ENCODE data around the gene MTHFD1.
"Not testable (repeated sequence)": the region's sequence is repeated elsewhere in the genome, so short reads cannot be mapped to it uniquely, and the experiment has no call there.

Gene MTHFD1

GRCh38 chr14:64387782-64388532, at the start of gene MTHFD1:
TSS of gene MTHFD1 (plus strand) at chr14:64388353. CDS start at chr14:64388428, 75 bp downstream.
- peak; percentile 97 for DNase-seq (ENCODE audit: low read depth, low spot score)

- peak; percentile 98 for DNase-seq (ENCODE audit: low read depth, low spot score)
These were observed 49.4 kb upstream of the MTHFD1 start for GRCh38 chr14:64338616-64339316.

GRCh38 chr14:64340560-64341196, 47.5 kb upstream of the MTHFD1 start:
- DNase-seq (ENCODE audit: low read depth, low spot score) = no peak

- no peak for DNase-seq (ENCODE audit: low read depth, low spot score)
These were observed 40.4 kb upstream of the MTHFD1 start for GRCh38 chr14:64347748-64348147.

GRCh38 chr14:64349741-64350490, 38.2 kb upstream of the MTHFD1 start:
- DNase-seq (ENCODE audit: low read depth, low spot score) = no peak

GRCh38 chr14:64363265-64363846, 24.8 kb upstream of the MTHFD1 start:
- DNase-seq (ENCODE audit: low read depth, low spot score) = no peak

GRCh38 chr14:64364907-64365306, 23.2 kb upstream of the MTHFD1 start:
- DNase-seq (ENCODE audit: low read depth, low spot score) = no peak

- DNase-seq (ENCODE audit: low read depth, low spot score) = not testable (repeated sequence)
These were observed 22.7 kb upstream of the MTHFD1 start for GRCh38 chr14:64365358-64365889.

GRCh38 chr14:64369201-64369600, 19.0 kb upstream of the MTHFD1 start:
- no peak for DNase-seq (ENCODE audit: low read depth, low spot score)

- no peak for DNase-seq (ENCODE audit: low read depth, low spot score)
These were observed 846 bp upstream of the MTHFD1 start for GRCh38 chr14:64387232-64387781.

GRCh38 chr14:64388533-64389285, 556 bp downstream of the MTHFD1 start:
- DNase-seq (ENCODE audit: low read depth, low spot score) = no peak

- peak; percentile 94 for DNase-seq (ENCODE audit: low read depth, low spot score)
These were observed 3.1 kb downstream of the MTHFD1 start for GRCh38 chr14:64391113-64391725.

GRCh38 chr14:64391986-64392385, 3.8 kb downstream of the MTHFD1 start:
- DNase-seq (ENCODE audit: low read depth, low spot score) = no peak

- DNase-seq (ENCODE audit: low read depth, low spot score) = not testable (repeated sequence)
These were observed 5.1 kb downstream of the MTHFD1 start for GRCh38 chr14:64393189-64393726.

GRCh38 chr14:64394423-64394822, 6.3 kb downstream of the MTHFD1 start:
- DNase-seq (ENCODE audit: low read depth, low spot score) = no peak

- DNase-seq (ENCODE audit: low read depth, low spot score) = no peak
These were observed 7.0 kb downstream of the MTHFD1 start for GRCh38 chr14:64394977-64395633.

GRCh38 chr14:64400829-64401459, 12.8 kb downstream of the MTHFD1 start:
- DNase-seq (ENCODE audit: low read depth, low spot score) = no peak

GRCh38 chr14:64401949-64402348, 13.8 kb downstream of the MTHFD1 start:
- DNase-seq (ENCODE audit: low read depth, low spot score) = no peak
